SK-N-DZ (cell line): ENCODE results near the gene PLAAT5. TPM values are rescaled to one million over a fixed set of nuclear protein-coding genes. Genes with fewer than 3 reads are reported as not detected.
"Not testable (repeated sequence)": the region's sequence is repeated elsewhere in the genome, so short reads cannot be mapped to it uniquely, and the experiment has no call there.

ENCODE experiments used
- DNase-seq: peaks from one replicate; pipeline ENCODE4 v3.0.0-alpha.2; 2015; ENCODE audit warnings: low spot score
- polyA plus RNA-seq, 2 experiments: library from polyadenylated mRNA; depleted of rRNA; stranded (reverse); fragments of >200 nt; gene quantifications; 2 replicates each; pipeline ENCODE4 v1.2.3, GENCODE V29; 2014

The PLAAT5 gene, protein sequence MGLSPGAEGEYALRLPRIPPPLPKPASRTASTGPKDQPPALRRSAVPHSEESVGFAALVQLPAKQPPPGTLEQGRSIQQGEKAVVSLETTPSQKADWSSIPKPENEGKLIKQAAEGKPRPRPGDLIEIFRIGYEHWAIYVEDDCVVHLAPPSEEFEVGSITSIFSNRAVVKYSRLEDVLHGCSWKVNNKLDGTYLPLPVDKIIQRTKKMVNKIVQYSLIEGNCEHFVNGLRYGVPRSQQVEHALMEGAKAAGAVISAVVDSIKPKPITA
- polyA plus RNA-seq (2014; cell fraction: cytosol; rRNA removed), result not detected in 2 replicates
- not detected in 2 replicates for polyA plus RNA-seq (2014; cell fraction: nucleus; rRNA removed)

DNA sequence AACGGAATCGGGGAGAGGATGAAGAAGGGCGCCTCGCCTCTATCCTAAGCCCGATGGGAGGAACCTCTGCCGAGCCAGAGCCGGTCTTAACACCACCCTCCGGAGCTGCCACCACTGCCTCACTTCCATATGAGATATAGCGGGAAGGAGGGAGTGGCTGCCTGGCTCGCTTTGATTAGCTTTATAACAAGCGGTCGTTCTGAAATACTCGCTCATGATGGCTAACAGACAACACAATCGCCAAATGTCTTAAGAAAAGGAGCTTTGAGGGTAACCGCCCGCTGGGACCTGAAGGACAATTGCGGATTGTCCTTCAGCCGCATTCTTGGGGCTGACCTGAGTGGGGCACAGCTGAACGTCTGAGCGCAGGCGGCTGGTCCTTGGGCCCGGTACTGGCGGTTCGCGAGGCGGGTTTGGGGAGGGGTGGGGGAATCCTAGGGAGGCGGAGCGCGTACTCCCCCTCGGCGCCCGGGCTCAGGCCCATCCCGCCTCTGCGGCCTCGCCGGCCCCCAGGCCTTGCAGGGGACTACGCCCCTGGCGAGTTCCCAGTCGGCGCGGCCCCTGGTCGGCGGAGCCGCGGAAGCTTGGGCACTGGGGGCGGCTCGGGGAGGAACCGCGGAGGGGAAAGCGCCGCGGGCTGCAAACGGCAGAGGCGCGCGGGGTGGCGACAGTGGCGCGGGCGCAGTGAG lies at the start of gene PLAAT5:
Gene PLAAT5 (minus strand): TSS at position 617 of the 689 bp plus-strand sequence. CDS start 133 bp downstream, at position 484.
- no peak for DNase-seq

DNA sequence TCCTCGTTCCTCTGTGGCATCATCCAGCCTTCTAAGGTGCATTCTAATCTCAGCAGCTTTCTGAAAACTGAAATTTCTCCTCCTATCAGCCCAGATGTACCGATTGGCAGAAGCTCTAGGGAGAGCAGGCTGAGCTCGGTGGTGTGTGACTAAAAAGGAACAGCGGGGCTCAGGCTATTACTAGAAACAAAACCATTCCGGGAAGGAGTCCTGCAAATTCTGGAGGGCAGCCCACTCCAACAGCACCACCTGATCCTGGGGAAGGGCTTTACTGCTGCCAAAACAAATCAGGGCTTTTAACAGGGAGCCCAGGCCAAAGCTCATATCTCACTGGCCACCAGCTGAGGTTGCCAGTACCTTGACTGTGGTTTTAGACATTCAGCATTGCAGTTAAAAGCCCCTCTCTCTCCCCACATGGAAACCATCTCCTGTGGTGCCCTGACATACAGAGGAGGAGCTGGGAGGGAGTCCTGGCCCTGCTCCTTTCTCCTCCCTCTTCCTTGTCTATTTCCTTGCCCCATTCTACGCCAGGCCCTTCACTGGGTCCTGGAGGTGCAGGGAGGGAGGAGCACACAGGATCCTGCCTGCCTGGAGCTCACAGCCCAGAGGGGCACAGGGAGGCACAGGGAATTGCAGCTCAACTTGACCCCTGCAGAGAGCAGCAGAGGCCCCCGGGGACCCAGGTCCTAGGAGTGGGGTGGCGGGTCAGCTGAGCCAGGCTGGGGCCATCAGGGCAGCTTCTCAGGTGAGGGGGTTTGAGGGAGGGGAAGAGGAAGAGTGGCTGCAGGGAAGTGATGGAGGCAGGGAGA lies 46.5 kb upstream of the PLAAT5 start:
- no peak for DNase-seq

DNA sequence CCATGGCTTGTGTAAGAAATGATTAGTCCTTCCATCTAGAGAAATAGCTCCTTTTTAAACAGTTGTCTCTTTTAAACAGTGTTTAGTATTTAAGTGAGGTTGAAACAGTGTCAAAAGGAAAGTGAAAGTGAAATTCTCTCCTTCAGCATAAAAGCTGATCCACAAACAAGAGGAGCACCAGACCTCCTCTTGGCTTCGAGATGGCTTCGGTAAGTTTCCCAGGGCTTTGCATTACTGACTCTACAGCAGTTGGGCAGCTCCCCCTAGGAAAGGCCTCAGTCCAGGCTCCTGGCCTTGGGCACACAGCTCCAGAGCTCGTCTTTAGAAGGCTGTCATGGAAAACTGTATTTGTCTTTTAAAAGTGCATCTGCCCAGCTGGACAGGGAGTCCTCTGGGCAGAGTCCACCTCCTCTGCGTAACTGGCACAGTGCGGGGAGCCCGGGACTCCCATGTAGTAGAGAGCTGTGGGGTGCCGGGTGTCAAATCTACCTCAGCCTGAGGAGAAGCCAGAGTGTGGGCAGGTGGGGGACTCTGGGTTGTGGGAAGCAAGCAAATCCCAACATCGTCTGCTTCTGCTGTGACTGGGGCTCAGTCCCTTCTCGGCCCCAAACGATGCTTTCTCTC lies 45.8 kb upstream of the PLAAT5 start, which contains the start of gene PLAAT4:
Gene PLAAT4 (plus strand): TSS at position 140 of the 624 bp plus-strand sequence. CDS start 61 bp downstream, at position 201.
- DNase-seq, result no peak

DNA sequence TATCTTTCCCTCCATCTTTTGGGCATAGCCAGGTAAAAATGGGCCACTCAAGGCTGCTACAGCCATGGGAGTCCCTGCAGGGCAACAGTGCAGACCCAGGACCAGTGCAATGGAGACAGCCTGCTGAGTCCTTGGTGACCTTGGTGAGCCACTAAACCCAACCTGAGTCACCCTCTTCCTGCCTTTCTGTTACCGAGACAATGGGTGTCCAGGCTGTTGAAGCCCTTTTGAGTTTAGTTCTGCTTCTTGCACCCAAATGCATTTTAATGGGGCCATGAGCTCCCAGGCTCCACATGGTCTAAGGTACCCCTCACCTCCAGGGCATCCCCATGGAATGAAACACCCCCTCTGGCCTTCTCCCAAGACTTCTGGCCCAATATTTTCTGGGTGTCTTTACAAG lies 44.8 kb upstream of the PLAAT5 start:
- no peak for DNase-seq

DNA sequence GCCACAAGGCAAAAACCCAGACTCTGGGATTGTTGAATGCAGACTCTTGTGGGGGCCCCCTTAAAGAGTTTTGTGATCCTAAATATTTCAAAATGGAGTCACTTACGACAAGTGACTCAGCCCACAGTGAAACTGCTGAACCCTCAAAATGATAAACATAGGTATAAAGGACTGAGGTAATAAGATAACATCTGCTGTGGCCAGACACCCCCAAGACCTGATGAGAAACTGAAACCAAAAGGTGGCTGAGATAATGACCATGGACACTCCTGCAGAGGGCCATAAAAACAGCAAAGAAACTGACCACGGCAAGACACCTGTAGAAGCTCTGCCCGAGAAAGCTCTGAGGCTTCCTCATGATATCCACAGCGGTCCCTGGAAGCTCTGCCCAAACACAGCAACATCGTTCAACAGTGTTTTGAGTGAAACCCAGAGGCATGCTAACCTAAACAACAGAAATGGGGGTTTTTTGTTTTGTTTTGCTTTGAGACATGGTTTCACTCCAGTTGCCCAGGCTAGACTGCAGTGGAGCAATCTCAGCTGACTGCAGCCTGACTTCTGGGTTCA lies 44.0 kb upstream of the PLAAT5 start:
- DNase-seq, result no peak

DNA sequence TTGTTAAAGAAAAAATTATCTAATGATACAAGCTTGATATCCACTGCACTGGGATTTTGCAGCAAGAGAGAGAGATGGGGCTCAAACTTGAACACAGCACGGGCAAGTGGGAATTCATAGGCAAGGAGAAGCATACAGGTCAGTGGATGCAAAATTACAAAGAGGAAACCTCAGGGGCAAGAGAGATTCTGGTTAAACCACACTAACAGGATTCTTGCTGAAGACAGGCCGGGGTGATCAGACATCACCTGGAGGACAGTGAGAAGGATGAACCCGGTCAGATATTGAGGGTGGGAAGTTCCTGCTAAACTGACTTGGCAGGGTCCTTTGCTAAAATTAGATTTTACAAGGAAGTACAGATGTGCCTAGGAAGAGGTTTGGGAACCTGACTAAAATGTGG lies 43.1 kb upstream of the PLAAT5 start:
- no peak for DNase-seq

DNA sequence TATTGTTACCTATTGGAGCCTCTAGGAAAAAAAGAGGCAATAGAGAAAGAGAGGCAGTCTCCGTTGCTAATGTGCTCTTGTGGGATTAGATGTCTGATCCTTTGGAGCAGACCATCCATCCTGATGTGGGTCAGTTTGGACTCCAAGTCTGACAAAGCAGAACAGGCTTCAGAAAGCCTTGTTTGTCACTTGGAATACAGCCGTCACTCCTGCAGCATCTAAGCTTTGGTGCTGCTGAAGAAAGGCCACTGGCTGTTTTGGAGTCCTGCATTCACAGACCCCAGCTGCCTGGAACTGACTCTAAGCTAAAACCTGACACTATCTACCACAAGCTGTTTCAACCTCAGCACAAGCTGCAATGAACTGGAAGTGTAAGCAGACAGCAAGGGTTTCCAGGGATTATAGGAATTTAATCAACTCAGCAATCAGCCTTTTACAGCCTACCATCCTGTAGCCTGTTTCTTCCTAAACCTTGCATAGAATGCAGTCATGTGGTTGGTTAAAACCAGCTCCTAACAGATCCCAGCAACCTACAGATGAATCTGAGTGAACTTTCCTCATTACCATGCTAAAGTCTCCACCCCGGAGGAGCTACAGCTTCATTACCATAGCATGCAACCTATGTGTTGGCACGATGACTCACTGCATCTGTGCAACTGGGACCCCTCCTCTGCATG lies 42.0 kb upstream of the PLAAT5 start:
- no peak for DNase-seq

DNA sequence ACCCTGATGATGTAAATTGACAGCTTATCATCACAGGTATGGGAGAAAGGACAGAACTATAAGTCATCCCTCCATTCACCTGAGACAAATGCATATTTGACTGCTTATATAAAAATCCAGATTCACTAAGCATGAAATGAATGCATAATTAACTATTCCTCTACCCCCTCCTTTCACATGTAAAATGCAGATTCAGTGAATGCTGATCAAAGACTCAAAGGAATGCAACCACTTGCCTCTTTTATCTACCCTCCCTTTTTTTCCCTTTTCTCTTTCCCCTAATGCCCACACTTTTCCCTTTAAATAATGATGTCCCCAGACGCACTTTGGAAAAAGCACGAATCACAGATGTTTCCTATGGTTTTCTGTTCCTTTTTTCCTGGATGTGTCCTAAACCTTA lies 41.1 kb upstream of the PLAAT5 start:
- no peak for DNase-seq

DNA sequence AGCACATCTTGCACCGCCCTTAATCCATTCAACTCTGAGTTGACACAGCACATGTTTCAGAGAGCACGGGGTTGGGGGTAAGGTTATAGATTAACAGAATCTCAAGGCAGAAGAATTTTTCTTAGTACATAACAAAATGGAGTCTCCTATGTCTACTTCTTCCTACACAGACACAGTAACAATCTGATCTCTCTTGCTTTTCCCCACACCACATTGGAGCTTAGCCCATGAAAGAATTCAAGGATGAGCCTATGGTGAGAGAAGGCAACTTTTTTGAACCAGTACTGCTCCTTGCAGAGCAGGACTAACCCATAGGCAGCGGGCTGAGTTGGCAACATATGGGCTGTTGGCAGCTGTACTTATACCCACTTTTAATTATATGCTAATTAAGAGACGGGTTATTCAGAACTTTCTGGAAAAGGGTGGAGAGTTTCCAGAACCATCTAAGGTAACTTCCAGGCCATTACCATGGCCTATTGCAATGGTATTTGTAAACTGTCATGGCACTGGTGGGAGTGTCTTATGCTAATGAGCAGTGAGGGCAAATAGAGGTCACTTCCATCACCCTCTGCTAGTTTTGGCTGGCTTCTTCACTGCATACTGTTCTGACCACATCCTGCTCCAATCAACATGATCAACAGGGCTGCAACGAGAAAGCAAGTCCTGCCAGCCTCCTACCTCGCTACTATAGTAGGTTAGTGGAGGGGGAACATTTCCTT lies 40.3 kb upstream of the PLAAT5 start:
- not testable (repeated sequence) for DNase-seq

DNA sequence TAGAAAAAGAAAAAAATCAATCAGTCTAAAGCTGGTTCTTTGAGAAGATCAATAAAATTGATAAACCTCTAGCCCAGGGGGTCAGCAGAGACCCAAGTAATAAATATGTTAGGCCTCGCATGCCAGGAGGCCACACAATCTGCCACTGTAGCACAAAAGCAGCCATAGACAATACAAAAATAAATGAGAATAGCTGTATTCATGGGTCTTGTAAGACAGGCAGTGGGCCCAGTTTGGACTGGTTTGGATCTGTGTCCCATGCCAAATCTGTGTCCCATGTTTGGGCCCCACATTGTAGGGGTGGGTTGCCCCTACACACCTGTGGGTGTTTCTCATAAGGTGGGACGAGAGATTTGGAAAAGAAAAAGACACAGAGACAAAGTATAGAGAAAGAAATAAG lies 39.1 kb upstream of the PLAAT5 start:
- DNase-seq, result no peak

DNA sequence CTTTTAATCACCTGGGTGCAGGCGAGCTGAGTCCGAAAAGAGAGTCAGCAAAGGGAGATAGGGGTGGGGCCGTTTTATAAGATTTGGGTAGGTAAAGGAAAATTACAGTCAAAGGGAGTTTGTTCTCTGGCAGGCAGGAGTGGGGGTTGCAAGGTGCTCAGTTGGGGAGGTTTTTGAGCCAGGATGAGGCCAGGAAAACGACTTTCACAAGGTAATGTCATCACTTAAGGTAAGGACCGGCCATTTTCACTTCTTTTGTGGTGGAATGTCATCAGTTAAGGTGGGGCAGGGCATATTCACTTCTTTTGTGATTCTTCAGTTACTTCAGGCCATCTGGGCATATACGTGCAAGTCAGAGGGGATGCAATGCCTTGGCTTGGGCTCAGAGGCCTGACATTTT lies 38.4 kb upstream of the PLAAT5 start:
- DNase-seq, result not testable (repeated sequence)

DNA sequence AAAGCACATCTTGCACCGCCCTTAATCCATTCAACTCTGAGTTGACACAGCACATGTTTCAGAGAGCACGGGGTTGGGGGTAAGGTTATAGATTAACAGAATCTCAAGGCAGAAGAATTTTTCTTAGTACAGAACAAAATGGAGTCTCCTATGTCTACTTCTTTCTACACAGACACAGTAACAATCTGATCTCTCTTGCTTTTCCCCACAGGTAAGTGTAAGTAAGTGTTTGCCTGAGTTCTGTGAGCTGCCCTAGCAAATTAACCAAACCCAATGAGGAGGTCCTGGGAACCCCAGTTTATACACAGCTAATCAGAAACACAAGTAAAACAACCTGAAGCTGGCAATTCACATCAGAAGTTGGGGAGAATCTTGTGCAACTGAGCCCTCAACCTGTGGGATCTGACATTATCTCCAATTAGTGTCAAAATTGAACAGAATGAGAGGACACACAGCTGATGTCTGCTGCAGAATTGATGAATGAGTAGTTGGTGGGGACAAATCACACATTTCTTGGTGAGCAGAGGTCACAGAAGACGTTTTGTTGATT lies 37.8 kb upstream of the PLAAT5 start:
- not testable (repeated sequence) for DNase-seq

DNA sequence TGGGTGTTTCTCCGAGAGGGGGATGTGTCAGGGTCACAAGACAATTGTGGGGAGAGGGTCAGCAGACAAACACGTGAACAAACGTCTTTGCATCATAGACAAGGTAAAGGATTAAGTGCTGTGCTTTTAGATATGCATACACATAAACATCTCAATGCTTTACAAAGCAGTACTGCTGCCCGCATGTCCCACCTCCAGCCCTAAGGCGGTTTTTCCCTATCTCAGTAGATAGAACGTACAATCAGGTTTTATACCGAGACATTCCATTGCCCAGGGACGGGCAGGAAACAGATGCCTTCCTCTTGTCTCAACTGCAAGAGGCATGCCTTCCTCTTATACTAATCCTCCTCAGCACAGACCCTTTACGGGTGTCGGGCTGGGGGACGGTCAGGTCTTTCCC lies 37.2 kb upstream of the PLAAT5 start:
- not testable (repeated sequence) for DNase-seq

DNA sequence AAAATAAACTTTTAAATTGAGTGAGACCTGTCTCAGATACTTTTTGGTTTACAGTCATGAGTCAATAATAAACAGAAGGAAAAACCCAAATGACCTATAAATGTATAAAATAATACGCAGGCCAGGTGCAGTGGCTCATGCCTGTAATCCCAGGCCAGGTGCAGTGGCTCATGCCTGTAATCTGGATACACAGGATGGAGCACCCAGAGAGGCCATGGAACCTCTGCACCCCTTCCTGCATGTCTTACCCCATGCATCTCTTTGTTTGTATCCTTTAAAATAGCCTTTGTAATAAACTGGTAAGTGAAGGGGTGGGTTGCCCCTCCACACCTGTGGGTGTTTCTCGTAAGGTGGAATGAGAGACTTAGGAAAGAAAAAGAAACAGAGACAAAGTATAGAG lies 36.7 kb upstream of the PLAAT5 start:
- no peak for DNase-seq

DNA sequence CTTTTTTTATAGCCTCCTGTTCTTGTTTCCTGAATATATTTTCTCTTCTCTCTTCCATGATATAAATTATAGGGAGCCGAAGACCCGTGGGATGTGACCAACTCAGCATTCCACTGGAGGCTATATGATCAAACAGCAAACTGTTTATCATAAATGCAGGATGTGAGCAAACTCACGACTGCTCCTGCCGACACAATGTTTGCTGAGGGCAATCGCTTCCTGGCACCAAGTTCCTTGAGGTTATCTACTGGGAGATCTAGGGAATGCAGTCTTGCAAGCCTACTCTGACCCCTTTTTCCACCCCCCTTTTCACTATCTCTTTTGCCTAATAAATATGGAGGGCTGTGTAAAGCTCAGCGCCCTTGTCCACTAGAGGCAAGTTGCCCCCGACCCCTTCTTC lies 32.2 kb upstream of the PLAAT5 start:
- DNase-seq, result no peak

DNA sequence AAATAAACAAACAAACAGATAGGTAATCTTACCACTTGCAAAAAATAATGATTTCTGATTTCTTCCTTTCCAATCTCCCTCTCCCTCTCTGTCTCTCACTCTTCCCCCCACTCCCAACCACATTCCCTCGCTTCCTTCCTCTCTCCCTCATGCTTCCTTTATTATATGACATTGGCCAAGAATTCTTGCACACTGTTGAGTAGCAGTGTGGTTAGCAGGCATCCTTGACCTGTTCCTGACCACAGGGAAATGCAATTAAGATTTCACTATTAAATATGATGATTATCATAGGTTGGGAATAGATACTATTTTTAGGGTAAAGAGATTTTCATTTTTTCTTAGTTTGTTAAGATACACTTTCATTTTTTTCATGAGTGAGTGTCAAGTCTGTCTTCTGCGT lies 30.9 kb upstream of the PLAAT5 start:
- no peak for DNase-seq

DNA sequence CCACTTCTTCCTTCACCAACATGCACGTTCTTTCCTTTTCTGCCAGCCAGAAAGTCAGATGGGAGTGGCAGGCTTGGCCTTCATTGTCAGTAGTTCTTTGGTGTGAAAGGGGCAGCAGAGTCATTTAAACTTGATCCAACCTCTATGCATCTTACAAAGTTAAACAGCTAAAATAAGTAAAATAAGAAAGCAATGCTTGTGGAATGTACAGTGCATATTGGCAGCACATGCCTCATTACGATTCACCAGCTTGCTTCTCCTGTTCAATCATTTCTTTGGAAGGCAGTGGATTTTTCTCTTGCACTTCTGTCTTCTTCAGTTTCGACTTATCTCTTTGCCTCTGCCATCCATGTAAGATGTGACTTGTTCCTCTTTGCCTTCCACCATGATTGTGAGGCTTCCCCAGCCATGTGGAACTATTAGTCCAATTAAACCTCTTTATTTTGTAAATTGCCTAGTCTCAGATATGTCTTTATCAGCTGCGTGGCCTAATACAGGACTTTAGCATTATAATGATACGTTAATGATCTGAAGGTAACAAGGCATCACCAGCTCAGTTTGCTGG lies 29.7 kb upstream of the PLAAT5 start:
- no peak for DNase-seq

DNA sequence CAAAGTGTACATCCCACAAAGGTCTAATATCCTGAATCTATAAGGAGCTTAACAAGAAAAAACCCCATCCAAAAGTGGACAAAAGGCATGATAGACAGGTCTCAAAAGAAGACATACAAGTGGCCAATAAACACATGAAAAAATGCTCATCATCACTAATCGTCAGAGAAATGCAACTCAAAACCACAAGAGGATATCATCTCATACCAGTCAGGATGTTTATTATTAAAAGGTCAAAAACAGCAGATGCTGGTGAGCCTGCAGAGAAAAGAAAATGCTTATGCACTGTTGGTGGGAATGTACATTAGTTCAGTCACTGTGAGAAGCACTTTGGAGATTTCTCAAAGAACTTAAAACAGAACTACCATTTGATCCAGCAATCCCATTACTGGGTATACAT lies 27.6 kb upstream of the PLAAT5 start:
- DNase-seq, result no peak

DNA sequence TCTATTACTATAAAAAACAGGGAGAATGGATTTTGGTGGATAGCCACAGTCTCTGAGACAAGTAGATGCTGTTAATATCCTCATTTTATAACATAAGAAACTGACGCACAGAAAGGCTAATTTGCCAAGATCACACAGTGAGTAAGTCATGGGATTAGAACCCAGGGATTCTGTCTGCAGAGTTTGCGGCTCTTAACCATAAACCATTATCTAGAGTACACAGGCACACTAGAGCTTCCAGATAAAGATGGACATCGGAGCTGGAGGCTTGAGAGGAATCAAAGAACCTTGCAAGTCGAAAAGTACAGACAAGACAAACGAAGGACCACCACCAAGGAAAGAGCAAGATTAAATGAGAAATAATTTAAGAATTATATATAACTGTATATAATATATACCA lies 26.2 kb upstream of the PLAAT5 start:
- DNase-seq, result no peak

DNA sequence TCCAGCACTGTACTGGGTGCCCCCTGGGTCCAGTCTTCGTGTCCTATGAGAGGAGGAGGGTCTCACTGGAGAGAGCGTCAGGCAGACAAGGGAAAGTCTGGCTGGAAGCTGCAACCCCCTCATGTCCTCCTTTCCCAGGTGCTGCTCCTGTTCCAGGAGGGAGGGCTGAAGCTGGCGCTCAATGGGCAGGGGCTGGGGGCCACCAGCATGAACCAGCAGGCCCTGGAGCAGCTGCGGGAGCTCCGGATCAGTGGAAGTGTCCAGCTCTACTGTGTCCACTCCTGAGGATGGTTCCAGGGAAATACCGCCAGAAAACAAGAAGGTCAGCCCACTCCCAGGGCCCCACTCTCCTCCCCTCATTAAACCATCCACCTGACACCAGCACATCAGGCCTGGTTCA lies 25.1 kb upstream of the PLAAT5 start:
- no peak for DNase-seq
